Neural progenitor cell (in vitro differentiated cells): ENCODE results near the gene FBRS. TPM values are rescaled to one million over a fixed set of nuclear protein-coding genes. Genes with fewer than 3 reads are reported as not detected.

Experiments used
- DNase-seq: peaks from one replicate; pipeline ENCODE4 v3.0.0-alpha.2; 2016; ENCODE audit warnings: low spot score
- H2AFZ ChIP-seq: fragments of 200-600 bp; sonication (generic); replicated peaks from 2 replicates; pipeline ENCODE4 v1.6.1; 2016; ENCODE audit warnings: antibody characterized with exemption
- H3F3A ChIP-seq: fragments of 200-600 bp; sonication (generic); 2 replicates; pipeline ENCODE4 v1.6.1; 2016; ENCODE audit warnings: antibody characterized with exemption, low read depth
- H3K27ac ChIP-seq: fragments of 200-600 bp; sonication (generic); 2 replicates; pipeline ENCODE4 v1.5.1; 2016; ENCODE audit warnings: mild to moderate bottlenecking
- H3K27me3 ChIP-seq: fragments of 200-600 bp; sonication (generic); 2 replicates; pipeline ENCODE4 v1.6.1; 2016; ENCODE audit warnings: mild to moderate bottlenecking, moderate library complexity
- H3K36me3 ChIP-seq: fragments of 200-600 bp; sonication (generic); 2 replicates; pipeline ENCODE4 v1.5.1; 2016
- H3K4me1 ChIP-seq: fragments of 200-600 bp; sonication (generic); 2 replicates; pipeline ENCODE4 v1.6.1; 2016; ENCODE audit warnings: mixed run types
- H3K4me2 ChIP-seq: fragments of 200-600 bp; sonication (generic); 2 replicates; pipeline ENCODE4 v1.6.1; 2016
- H3K4me3 ChIP-seq: fragments of 200-600 bp; sonication (generic); 2 replicates; pipeline ENCODE4 v1.5.1; 2016
- H3K79me2 ChIP-seq: fragments of 200-600 bp; sonication (generic); 2 replicates; pipeline ENCODE4 v1.6.1; 2016; ENCODE audit warnings: low read depth
- H3K9ac ChIP-seq: fragments of 200-600 bp; sonication (generic); 2 replicates; pipeline ENCODE4 v1.6.1; 2016
- H3K9me3 ChIP-seq: fragments of 200-600 bp; sonication (generic); 2 replicates; pipeline ENCODE4 v1.5.1; 2016; ENCODE audit warnings: low read depth
- H4K20me1 ChIP-seq: fragments of 200-600 bp; sonication (generic); 2 replicates; pipeline ENCODE4 v1.6.1; 2016; ENCODE audit warnings: low read depth
- H3K27ac Mint-ChIP-seq: 3 replicates; pipeline ENCODE4 v1.8.0; 2021; ENCODE audit warnings: mixed read lengths
- H3K27me3 Mint-ChIP-seq: 2 replicates; pipeline ENCODE4 v1.8.0; 2022; ENCODE audit warnings: low read depth, mild to moderate bottlenecking, inconsistent platforms, moderate library complexity, mixed read lengths; ENCODE audit not compliant: insufficient read depth
- H3K36me3 Mint-ChIP-seq: 3 replicates; pipeline ENCODE4 v1.8.0; 2021; ENCODE audit warnings: mixed read lengths
- H3K4me1 Mint-ChIP-seq: 3 replicates; pipeline ENCODE4 v1.8.0; 2021; ENCODE audit warnings: mixed read lengths
- H3K4me3 Mint-ChIP-seq: 3 replicates; pipeline ENCODE4 v1.8.0; 2021; ENCODE audit warnings: mild to moderate bottlenecking, moderate library complexity, mixed read lengths
- H3K9me3 Mint-ChIP-seq: 3 replicates; pipeline ENCODE4 v1.8.0; 2020; ENCODE audit warnings: mixed read lengths
- CTCF ChIP-seq: fragments of 200-600 bp; sonication (generic); IDR thresholded peaks from 2 replicates; pipeline ENCODE4 v1.5.1; 2017; ENCODE audit warnings: antibody characterized with exemption, mild to moderate bottlenecking
- EZH2 ChIP-seq: fragments of 200-600 bp; sonication (generic); IDR thresholded peaks from 2 replicates; pipeline ENCODE4 v1.6.1; 2017; ENCODE audit warnings: antibody characterized with exemption, mild to moderate bottlenecking, moderate library complexity
- EZH2phosphoT487 ChIP-seq: fragments of 200-600 bp; sonication (generic); IDR thresholded peaks from 2 replicates; pipeline ENCODE4 v1.6.1; 2017; ENCODE audit warnings: antibody characterized with exemption
- total RNA-seq: library from RNA; depleted of rRNA; stranded (reverse); fragments of >200 nt; gene quantifications from 2 replicates; pipeline ENCODE4 v1.2.3, GENCODE V29; 2015; ENCODE audit warnings: low replicate concordance

The FBRS gene
- total RNA-seq, 1 donor from 2014 or later, result 3.6 TPM

GRCh38 chr16:30641378-30641982, 16.8 kb upstream of the FBRS start:
- H3K9me3 ChIP-seq, result no peaks in the 10 kb centered on the region
- Mint-ChIP-seq H3K36me3 (no peaks in the 10 kb centered on the region), H3K4me3 (no peak overlapping the region), H3K27me3 (peaks cover 9% of the 10 kb centered on the region), H3K4me1 (peaks cover 4% of the 10 kb centered on the region), H3K9me3 (no peaks in the 10 kb centered on the region), H3K27ac (no peak overlapping the region)
- H3K4me1 ChIP-seq, result no peaks in the 10 kb centered on the region
- no peaks in the 10 kb centered on the region for H3K36me3 ChIP-seq
- peaks cover 5% of the 10 kb centered on the region for H3F3A ChIP-seq
- H3K27ac ChIP-seq, result no peak overlapping the region
- H3K4me2 ChIP-seq, result no peak overlapping the region
- no peak overlapping the region for H3K4me3 ChIP-seq
- H3K9ac ChIP-seq, result no peak overlapping the region
- H3K27me3 ChIP-seq, result peaks cover 47% of the 10 kb centered on the region
- H3K79me2 ChIP-seq, result no peaks in the 10 kb centered on the region
- no peaks in the 10 kb centered on the region for H4K20me1 ChIP-seq
- no peak for DNase-seq
- TF ChIP-seq EZH2 (no peak), CTCF (no peak), EZH2phosphoT487 (no peak)
- no peak overlapping the region for H2AFZ ChIP-seq

- no peak overlapping the region for H2AFZ ChIP-seq
- H4K20me1 ChIP-seq, result no peaks in the 10 kb centered on the region
- no peak for DNase-seq
- TF ChIP-seq EZH2phosphoT487, result no peak
- no peak for TF ChIP-seq EZH2
- TF ChIP-seq CTCF, result no peak
- H3K27me3 Mint-ChIP-seq, result peaks cover 6% of the 10 kb centered on the region
- no peaks in the 10 kb centered on the region for H3K9me3 ChIP-seq
- H3K27ac ChIP-seq, result no peak overlapping the region
- H3K9ac ChIP-seq, result no peak overlapping the region
- no peak overlapping the region for H3K4me3 ChIP-seq
- no peaks in the 10 kb centered on the region for H3K36me3 ChIP-seq
- H3K27ac Mint-ChIP-seq, result no peak overlapping the region
- H3F3A ChIP-seq, result peaks cover 5% of the 10 kb centered on the region
- H3K79me2 ChIP-seq, result no peaks in the 10 kb centered on the region
- H3K9me3 Mint-ChIP-seq, result no peaks in the 10 kb centered on the region
- peaks cover 3% of the 10 kb centered on the region for H3K4me1 Mint-ChIP-seq
- peaks cover 60% of the 10 kb centered on the region for H3K27me3 ChIP-seq
- H3K36me3 Mint-ChIP-seq, result no peaks in the 10 kb centered on the region
- H3K4me3 Mint-ChIP-seq, result no peak overlapping the region
- H3K4me2 ChIP-seq, result no peak overlapping the region
- H3K4me1 ChIP-seq, result no peaks in the 10 kb centered on the region
These were observed 13.8 kb upstream of the FBRS start for GRCh38 chr16:30644334-30644830.

- Mint-ChIP-seq H3K9me3 (no peaks in the 10 kb centered on the region), H3K36me3 (no peaks in the 10 kb centered on the region), H3K4me3 (no peak overlapping the region), H3K27me3 (peaks cover 11% of the 10 kb centered on the region), H3K4me1 (peaks cover 4% of the 10 kb centered on the region), H3K27ac (no peak overlapping the region)
- Histone ChIP-seq H3F3A (peaks cover 6% of the 10 kb centered on the region), H3K4me2 (no peak overlapping the region), H3K27me3 (peaks cover 53% of the 10 kb centered on the region), H3K4me1 (no peaks in the 10 kb centered on the region), H3K9me3 (no peaks in the 10 kb centered on the region), H3K79me2 (no peaks in the 10 kb centered on the region), H3K36me3 (no peaks in the 10 kb centered on the region), H3K9ac (no peak overlapping the region), H4K20me1 (no peaks in the 10 kb centered on the region), H2AFZ (no peak overlapping the region), H3K27ac (no peak overlapping the region), H3K4me3 (no peak overlapping the region)
- TF ChIP-seq CTCF, result no peak
- no peak for TF ChIP-seq EZH2phosphoT487
- no peak for TF ChIP-seq EZH2
- no peak for DNase-seq
These were observed 12.5 kb upstream of the FBRS start for GRCh38 chr16:30645727-30646126.
